HG03460 (cell line): Measurements from ENCODE around the gene COMMD7.
"Not testable (repeated sequence)": the region's sequence is repeated elsewhere in the genome, so short reads cannot be mapped to it uniquely, and the experiment has no call there.

Experiments used
- ATAC-seq: cut with Tn5 transposase; IDR thresholded peaks from one replicate; pipeline ENCODE4 v1.9.1; 2021; ENCODE audit not compliant: unreplicated experiment

COMMD7 gene

GRCh38 chr20:32737371-32738223 lies 5.7 kb downstream of the COMMD7 start:
- no peak for ATAC-seq

DNA sequence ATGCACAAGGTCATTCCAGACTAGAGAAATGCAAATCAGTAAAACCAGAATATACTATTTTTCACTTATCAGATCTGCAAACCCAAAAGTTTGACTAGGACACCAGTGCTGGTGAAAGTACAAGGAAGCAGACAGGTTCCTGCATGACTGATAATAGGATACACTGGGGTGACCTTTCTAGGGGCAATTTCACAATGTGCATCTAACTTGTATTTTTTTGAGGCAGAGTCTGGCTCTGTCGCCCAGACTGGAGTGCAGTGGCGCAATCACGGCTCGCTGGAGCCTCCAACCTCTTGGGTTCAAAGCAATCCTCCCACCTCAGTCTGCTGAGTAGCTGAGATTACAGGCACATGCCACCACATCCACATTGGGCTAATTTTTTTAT lies 11.4 kb downstream of the COMMD7 start:
- ATAC-seq, result no peak

- ATAC-seq, result not testable (repeated sequence)
Observed at GRCh38 chr20:32729334-32729733, 13.9 kb downstream of the COMMD7 start.

DNA sequence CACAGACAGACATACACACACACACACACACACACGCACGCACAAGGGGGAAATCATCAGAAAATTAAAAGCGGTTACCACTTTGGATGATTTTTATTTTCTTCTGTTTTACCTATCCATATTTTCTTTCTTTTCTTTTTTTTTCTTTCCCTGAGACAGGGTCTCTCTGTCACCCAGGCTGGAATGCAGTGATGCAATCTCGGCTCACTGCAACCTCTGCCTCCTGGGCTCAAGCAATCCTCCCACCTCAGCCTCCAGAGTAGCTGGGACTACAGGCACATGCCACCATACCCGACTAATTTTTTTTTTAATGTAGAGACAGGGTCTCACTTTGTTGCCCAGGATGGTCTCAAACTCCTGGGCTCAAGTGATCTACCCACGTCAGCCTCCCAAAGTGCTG lies 14.8 kb downstream of the COMMD7 start:
- not testable (repeated sequence) for ATAC-seq

GRCh38 chr20:32727683-32728082 lies 15.6 kb downstream of the COMMD7 start:
- ATAC-seq, result no peak

GRCh38 chr20:32718749-32719348 lies 24.4 kb downstream of the COMMD7 start:
- ATAC-seq, result no peak

DNA sequence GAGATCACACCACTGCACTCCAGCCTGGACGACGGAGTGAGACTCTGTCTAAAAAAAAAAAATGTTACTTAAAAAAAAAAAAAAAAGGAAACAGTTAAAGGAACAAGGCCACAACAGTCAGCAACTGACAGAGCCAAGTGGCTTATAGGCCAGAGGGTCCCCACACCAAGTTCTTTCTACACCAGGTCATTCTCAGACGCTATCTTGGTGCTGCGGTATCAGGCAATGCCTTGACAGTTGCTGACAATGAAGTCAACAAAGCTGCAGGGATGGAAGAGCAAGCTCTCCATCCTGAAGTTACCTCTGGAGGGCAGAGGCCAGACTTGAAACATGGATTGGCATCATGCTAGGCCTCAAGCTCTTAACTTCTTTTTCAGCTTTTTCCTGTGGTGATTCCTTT lies 31.9 kb downstream of the COMMD7 start:
- no peak for ATAC-seq

GRCh38 chr20:32709632-32710121 lies 33.6 kb downstream of the COMMD7 start:
- no peak for ATAC-seq

GRCh38 chr20:32709029-32709631 lies 34.1 kb downstream of the COMMD7 start:
- not testable (repeated sequence) for ATAC-seq

GRCh38 chr20:32707691-32708581 lies 35.3 kb downstream of the COMMD7 start:
- ATAC-seq, result no peak

DNA sequence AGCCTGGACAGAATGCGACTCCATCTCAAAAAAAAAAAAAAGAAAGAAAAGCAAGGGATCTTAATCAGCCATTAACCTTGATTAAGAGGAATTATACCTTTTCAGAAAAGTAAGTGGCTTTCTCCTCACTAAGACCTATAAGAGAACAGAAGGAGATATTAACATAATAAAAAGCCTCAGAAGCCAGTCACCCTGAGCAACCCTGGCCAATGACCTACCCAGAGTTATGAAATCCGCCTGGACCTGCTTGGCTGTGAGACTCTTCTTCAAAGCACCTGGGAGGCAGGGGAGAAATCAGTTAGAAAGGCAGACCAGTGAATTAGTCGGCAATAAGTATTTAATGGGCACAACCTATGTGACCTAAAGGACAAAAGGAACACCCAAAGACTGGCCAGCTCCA lies 36.8 kb downstream of the COMMD7 start:
- no peak for ATAC-seq

DNA sequence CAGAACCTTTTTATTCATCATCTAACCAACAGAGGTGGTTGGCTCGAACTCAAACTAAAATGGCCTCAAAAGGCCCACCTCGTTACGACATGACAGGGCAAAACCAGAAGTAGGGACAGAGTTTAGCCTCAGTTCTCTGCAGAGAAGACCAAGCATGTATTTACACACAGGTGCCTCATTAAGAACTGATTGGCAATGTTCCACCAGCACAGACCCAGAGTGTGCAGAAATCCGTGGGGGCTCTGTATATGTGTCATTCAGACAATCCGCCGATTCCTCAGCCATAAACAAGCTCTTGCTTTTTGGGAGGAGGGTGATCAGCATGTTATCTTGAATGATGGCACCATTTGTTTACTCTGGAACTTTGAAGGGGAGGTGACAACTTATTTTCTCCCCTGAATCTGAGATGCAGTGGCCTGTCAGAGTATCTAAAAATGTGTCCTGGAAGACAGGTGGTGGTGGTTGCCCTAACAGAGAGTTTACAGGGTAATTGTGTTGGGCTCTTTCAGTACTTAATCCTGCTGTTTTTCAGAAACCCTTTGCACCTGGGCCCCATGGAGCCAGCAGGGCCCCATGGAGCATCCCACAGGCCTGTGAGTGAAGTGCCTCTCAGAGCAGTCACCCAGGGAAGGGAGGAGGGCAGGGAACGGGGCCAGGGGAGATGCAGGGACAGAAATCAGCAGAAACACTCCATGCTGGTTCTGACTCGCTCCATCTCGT lies 40.4 kb downstream of the COMMD7 start:
- ATAC-seq, result no peak

DNA sequence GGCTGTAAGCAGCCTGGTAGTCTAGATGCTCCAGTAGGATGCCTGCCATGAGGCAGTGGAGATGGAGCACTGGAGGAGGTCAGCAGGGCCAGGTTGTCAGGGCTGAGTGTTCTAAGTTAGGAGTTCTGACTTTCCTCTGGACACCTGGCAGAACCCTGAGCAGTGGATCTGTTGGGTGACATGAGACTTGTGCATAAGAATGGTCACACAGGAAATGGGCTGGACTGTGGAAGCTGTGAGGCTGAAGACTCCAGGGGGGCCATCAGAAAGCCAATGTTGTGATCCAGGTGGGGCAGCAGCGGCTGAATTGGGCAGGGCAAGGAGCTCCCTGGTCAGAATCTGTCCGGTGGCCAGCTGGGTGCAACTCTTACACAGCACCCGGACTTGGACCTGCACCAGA lies 45.7 kb downstream of the COMMD7 start:
- ATAC-seq, result no peak

DNA sequence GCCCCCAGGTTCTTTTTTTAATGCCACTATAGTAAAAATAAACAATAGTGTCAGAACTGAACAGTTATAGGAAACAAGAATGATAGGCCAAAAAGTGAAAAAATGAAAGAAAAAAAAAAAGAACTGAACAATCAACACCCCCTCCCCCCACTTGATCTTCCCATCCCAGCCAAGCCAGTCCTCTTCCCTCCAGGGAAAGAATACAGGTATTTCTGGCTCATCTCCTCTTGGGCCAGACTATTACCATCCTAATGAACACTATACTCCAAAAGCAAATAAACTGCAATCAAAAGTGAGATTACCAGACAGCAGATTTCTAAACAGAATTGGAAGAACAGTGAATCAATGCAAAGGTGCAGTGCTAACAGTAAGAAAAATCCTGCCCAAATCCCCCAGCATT lies 48.2 kb downstream of the COMMD7 start:
- ATAC-seq, result no peak

- not testable (repeated sequence) for ATAC-seq
Observed at GRCh38 chr20:32688966-32689365, 54.3 kb downstream of the COMMD7 start.

DNA sequence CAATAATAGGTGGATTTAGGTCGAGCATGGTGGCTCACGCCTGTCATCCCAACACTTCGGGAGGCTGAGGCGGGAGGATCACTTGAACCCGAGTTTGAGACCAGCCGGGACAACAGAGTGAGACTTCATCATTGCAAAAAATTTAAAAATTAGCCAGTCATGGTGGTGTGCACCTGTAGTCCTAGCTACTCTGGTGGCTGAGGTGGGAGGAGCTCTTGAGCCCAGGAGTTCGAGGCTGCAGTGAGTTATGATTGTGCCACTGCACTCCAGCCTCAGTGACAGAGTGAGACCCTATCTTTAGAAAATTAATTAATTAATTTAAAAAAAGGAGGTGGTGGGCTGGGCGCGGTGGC lies 56.1 kb downstream of the COMMD7 start:
- no peak for ATAC-seq

GRCh38 chr20:32686530-32687179 lies 56.6 kb downstream of the COMMD7 start:
- ATAC-seq, result no peak

GRCh38 chr20:32685541-32686529 lies 57.4 kb downstream of the COMMD7 start:
- ATAC-seq, result no peak

DNA sequence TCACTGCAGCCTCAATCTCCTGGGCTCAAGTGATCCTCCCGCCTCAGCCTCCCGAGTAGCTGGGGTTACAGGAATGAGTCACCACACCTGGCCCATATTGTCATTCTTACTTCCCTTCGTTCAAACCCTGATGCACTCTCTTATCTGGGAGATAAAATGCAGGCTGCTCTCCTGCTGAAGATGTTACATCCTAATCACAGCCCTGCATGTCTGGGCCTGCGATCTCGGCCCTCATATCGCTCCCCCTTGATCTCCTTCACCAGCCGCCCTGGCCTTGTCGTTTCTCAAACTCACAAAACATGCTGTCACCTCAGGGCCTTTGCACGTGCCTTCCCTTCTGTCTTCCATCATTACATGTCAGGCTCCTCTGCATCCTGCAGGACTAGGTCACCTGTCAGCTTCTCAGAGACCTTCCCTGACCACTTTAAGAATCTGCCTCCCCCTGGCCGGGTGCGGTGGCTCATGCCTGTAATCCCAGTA lies 60.7 kb downstream of the COMMD7 start:
- no peak for ATAC-seq
